ENCODE data around the gene CSTPP1.

DNA sequence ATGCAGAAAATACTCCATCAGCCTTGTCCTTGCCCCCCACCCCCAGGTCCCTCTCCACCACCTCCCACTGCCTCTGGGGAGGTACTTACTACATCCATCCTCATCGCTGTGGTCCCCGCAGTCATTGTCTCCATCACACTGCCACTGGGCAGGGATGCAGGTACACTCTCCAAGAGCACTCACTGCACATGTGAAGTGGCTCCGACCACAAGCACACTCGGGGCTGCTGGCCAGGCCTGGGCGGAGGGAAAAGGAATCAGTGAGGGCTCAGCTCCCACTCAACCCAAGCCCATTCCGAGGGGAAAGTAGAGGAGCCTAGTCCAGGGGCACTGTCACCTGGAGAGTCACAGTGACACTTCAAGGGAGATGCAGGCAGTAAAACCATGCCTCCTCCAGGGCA is 33.9 kb upstream of the CSTPP1 start:
- TF ChIP-seq, protein P1, sequence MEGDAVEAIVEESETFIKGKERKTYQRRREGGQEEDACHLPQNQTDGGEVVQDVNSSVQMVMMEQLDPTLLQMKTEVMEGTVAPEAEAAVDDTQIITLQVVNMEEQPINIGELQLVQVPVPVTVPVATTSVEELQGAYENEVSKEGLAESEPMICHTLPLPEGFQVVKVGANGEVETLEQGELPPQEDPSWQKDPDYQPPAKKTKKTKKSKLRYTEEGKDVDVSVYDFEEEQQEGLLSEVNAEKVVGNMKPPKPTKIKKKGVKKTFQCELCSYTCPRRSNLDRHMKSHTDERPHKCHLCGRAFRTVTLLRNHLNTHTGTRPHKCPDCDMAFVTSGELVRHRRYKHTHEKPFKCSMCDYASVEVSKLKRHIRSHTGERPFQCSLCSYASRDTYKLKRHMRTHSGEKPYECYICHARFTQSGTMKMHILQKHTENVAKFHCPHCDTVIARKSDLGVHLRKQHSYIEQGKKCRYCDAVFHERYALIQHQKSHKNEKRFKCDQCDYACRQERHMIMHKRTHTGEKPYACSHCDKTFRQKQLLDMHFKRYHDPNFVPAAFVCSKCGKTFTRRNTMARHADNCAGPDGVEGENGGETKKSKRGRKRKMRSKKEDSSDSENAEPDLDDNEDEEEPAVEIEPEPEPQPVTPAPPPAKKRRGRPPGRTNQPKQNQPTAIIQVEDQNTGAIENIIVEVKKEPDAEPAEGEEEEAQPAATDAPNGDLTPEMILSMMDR (IDR thresholded peaks at IDR 0.05; ENCODE audit: borderline replicate concordance, extremely low read depth, low read length, poor library complexity, severe bottlenecking): no peak
- no peak for TF ChIP-seq EZH2 (IDR thresholded peaks at IDR 0.05; ENCODE audit: borderline replicate concordance, low read depth, low read length, severe bottlenecking)

Measured in DND-41 (cell line).